GM12801 (cell line): ENCODE measurements around the gene SPINK5.

Source experiments
- CTCF ChIP-seq: IDR thresholded peaks from one replicate; pipeline ENCODE4 v1.5.1; 2011; ENCODE audit warnings: control low read depth; ENCODE audit not compliant: insufficient read length; ENCODE audit errors: extremely low read depth

Gene SPINK5

GRCh38 chr5:148042881-148043280 lies 20.9 kb upstream of the SPINK5 start:
- TF ChIP-seq CTCF = no peak

GRCh38 chr5:148043705-148044104 lies 20.1 kb upstream of the SPINK5 start:
- no peak for TF ChIP-seq CTCF

- no peak for TF ChIP-seq CTCF
Measured at GRCh38 chr5:148060309-148060708, 3.5 kb upstream of the SPINK5 start.

GRCh38 chr5:148060881-148061280 lies 2.9 kb upstream of the SPINK5 start:
- TF ChIP-seq CTCF = no peak

- TF ChIP-seq CTCF = no peak
Measured at GRCh38 chr5:148070621-148071020, 6.8 kb downstream of the SPINK5 start.

GRCh38 chr5:148072207-148072606 lies 8.4 kb downstream of the SPINK5 start:
- no peak for TF ChIP-seq CTCF

- TF ChIP-seq CTCF = no peak
Measured at GRCh38 chr5:148075529-148075928, 11.7 kb downstream of the SPINK5 start.

GRCh38 chr5:148083203-148083602 lies 19.4 kb downstream of the SPINK5 start:
- TF ChIP-seq CTCF = no peak
